ENCODE data around the gene PDGFRA. TPM values are rescaled to one million over a fixed set of nuclear protein-coding genes. Genes with fewer than 3 reads are reported as not detected.

PDGFRA gene
- polyA plus RNA-seq, 3 donors = not detected

DNA sequence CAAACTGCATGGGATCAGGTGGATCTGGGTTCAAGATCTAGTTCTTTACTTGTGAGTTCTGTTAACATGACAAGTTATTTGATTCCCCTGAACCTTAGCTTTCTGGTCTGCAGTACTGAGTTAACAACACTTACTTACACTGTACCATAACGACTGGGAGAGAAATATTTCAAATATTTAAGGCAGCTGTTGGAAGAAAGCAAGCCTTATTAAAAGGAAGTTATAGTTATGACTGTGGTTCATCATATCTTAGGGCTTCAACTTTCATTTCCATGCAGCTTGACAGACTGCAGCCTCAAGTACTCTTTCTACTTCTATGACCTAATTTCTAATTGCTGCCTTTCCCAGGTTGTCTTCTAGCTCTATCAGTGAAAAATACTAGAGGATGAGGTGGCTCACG, 40.0 kb upstream of the PDGFRA start:
- Histone ChIP-seq H2AFZ (ENCODE audit: insufficient read depth, low read depth, low read length, poor library complexity, severe bottlenecking) (no peak overlapping the region), H3K27me3 (ENCODE audit: control insufficient read depth in 2 of 2, insufficient read depth in 2 of 2, low read length in 2 of 2) (no peaks in the 10 kb centered on the region), H3K9ac (ENCODE audit: insufficient read depth, low read length, poor library complexity, severe bottlenecking) (no peak overlapping the region), H4K20me1 (ENCODE audit: insufficient read depth, low read length) (no peaks in the 10 kb centered on the region), H3K4me2 (replicated peaks; ENCODE audit: extremely low read depth, low read length, poor library complexity, severe bottlenecking) (no peak overlapping the region), H3K27ac (ENCODE audit: low read depth in 1 of 2, low read length in 2 of 2) (no peak overlapping the region), H3K9me3 (replicated peaks in 1 of 2; ENCODE audit: control insufficient read depth in 1 of 2, insufficient read depth in 1 of 2, low read length in 2 of 2) (peaks cover 0 to 2% of the 10 kb centered on the region in 2 donors), H3K4me1 (ENCODE audit: control insufficient read depth in 1 of 2, insufficient read depth in 2 of 2, low read length in 2 of 2) (no peaks in the 10 kb centered on the region), H3K36me3 (replicated peaks in 1 of 2; ENCODE audit: control insufficient read depth in 1 of 2, insufficient read depth in 2 of 2, low read length in 2 of 2) (no peaks in the 10 kb centered on the region), H3K79me2 (ENCODE audit: insufficient read depth, low read length) (no peaks in the 10 kb centered on the region), H3K4me3 (replicated peaks in 1 of 3; ENCODE audit: low read depth in 2 of 3, low read length in 3 of 3) (no peak overlapping the region)
- no peaks in the 10 kb centered on the region for H3K36me3 Mint-ChIP-seq
- H3K4me3 Mint-ChIP-seq = no peak overlapping the region
- H3K4me1 Mint-ChIP-seq = peaks cover 4% of the 10 kb centered on the region
- intact Hi-C loops (cut with micrococcal nuclease) = no loop called here
- no peak overlapping the region for H3K27ac Mint-ChIP-seq
- peaks cover 0 to 4% (median 3%) of the 10 kb centered on the region in 3 donors for H3K27me3 Mint-ChIP-seq (ENCODE audit: low read depth in 3 of 3)
- peaks cover 0 to 4% (median 2%) of the 10 kb centered on the region in 7 donors for H3K9me3 Mint-ChIP-seq
- no peak for DNase-seq
- TF ChIP-seq, protein P1, sequence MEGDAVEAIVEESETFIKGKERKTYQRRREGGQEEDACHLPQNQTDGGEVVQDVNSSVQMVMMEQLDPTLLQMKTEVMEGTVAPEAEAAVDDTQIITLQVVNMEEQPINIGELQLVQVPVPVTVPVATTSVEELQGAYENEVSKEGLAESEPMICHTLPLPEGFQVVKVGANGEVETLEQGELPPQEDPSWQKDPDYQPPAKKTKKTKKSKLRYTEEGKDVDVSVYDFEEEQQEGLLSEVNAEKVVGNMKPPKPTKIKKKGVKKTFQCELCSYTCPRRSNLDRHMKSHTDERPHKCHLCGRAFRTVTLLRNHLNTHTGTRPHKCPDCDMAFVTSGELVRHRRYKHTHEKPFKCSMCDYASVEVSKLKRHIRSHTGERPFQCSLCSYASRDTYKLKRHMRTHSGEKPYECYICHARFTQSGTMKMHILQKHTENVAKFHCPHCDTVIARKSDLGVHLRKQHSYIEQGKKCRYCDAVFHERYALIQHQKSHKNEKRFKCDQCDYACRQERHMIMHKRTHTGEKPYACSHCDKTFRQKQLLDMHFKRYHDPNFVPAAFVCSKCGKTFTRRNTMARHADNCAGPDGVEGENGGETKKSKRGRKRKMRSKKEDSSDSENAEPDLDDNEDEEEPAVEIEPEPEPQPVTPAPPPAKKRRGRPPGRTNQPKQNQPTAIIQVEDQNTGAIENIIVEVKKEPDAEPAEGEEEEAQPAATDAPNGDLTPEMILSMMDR (IDR thresholded peaks at IDR 0.05) = no peak
- no CpG with 5 or more reads among the region's 2 CpGs for WGBS (ENCODE audit: insufficient coverage)

DNA sequence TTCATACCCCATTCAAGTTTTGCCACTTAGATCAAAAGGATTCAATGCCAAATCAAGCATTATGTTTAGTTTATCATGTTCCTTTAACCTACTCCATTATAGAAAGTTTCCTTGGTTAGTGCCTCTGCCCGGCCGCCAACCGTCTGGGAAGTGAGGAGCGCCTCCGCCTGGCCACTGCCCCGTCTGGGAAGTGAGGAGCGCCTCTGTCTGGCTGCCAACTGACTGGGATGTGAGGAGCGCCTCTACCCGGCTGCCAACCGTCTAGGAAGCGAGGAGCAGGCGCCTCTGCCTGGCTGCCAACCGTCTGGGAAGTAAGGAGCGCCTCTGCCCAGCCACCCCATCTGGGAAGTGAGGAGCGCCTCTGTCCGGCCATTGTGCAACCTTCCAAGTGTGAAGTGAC, 36.3 kb upstream of the PDGFRA start:
- Histone ChIP-seq H3K9ac (ENCODE audit: insufficient read depth, low read length, poor library complexity, severe bottlenecking) (no peak overlapping the region), H3K27ac (ENCODE audit: low read depth in 1 of 2, low read length in 2 of 2) (no peak overlapping the region), H3K4me3 (replicated peaks in 1 of 3; ENCODE audit: low read depth in 2 of 3, low read length in 3 of 3) (no peak overlapping the region), H3K4me1 (ENCODE audit: control insufficient read depth in 1 of 2, insufficient read depth in 2 of 2, low read length in 2 of 2) (no peaks in the 10 kb centered on the region), H3K4me2 (replicated peaks; ENCODE audit: extremely low read depth, low read length, poor library complexity, severe bottlenecking) (no peak overlapping the region), H3K79me2 (ENCODE audit: insufficient read depth, low read length) (no peaks in the 10 kb centered on the region), H2AFZ (ENCODE audit: insufficient read depth, low read depth, low read length, poor library complexity, severe bottlenecking) (no peak overlapping the region), H3K27me3 (ENCODE audit: control insufficient read depth in 2 of 2, insufficient read depth in 2 of 2, low read length in 2 of 2) (no peaks in the 10 kb centered on the region), H4K20me1 (ENCODE audit: insufficient read depth, low read length) (no peaks in the 10 kb centered on the region), H3K36me3 (replicated peaks in 1 of 2; ENCODE audit: control insufficient read depth in 1 of 2, insufficient read depth in 2 of 2, low read length in 2 of 2) (no peaks in the 10 kb centered on the region), H3K9me3 (replicated peaks in 1 of 2; ENCODE audit: control insufficient read depth in 1 of 2, insufficient read depth in 1 of 2, low read length in 2 of 2) (peaks cover 0 to 2% of the 10 kb centered on the region in 2 donors)
- TF ChIP-seq, protein P1 (IDR thresholded peaks at IDR 0.05) = no peak
- intact Hi-C loops (cut with micrococcal nuclease) = no loop called here
- Mint-ChIP-seq H3K36me3 (no peaks in the 10 kb centered on the region), H3K4me3 (no peak overlapping the region), H3K27ac (no peak overlapping the region), H3K27me3 (ENCODE audit: low read depth in 3 of 3) (peaks cover 0 to 5% (median 4%) of the 10 kb centered on the region in 3 donors), H3K9me3 (peaks cover 0 to 4% (median 2%) of the 10 kb centered on the region in 7 donors), H3K4me1 (peaks cover 1% of the 10 kb centered on the region)
- no peak for DNase-seq
- WGBS (ENCODE audit: insufficient coverage) = 87% methylated on average over 14 of the region's 16 CpGs
